HEK293T (cell line): ENCODE data around the gene C2CD3.

ENCODE experiments used
- CTCF ChIA-PET: fragments of 350-600 bp; formaldehyde crosslinking; extraction: SDS; loops from one replicate; lab custom pipeline; 2021; ENCODE audit warnings: antibody characterized with exemption, inconsistent platforms; lab: Yijun Ruan, JAX
- POLR2A ChIA-PET: fragments of 350-600 bp; formaldehyde crosslinking; extraction: SDS; loops from one replicate; lab custom pipeline; 2020; ENCODE audit warnings: antibody characterized with exemption, inconsistent platforms; lab: Yijun Ruan, JAX
- DNase-seq: peaks from one replicate; pipeline ENCODE4 v3.0.0; 2012; ENCODE audit warnings: mixed read lengths; ENCODE audit errors: extremely low spot score
- ARNT ChIP-seq: fragments of 450-650 bp; IDR thresholded peaks from 2 replicates; pipeline ENCODE4 v1.6.1; 2017; ENCODE audit warnings: mild to moderate bottlenecking
- BHLHE40 ChIP-seq: fragments of 450-650 bp; IDR thresholded peaks from 2 replicates; pipeline ENCODE4 v1.6.1; 2016; ENCODE audit warnings: mild to moderate bottlenecking, moderate library complexity, borderline replicate concordance
- CTBP1 ChIP-seq: fragments of 450-650 bp; IDR thresholded peaks from 2 replicates; pipeline ENCODE4 v1.6.1; 2016; ENCODE audit warnings: borderline replicate concordance
- ELF4 ChIP-seq: fragments of 450-650 bp; IDR thresholded peaks from 2 replicates; pipeline ENCODE4 v1.6.1; 2017; ENCODE audit warnings: antibody characterized with exemption
- FOXA1 ChIP-seq: fragments of 450-650 bp; IDR thresholded peaks from 2 replicates; pipeline ENCODE4 v1.6.1; 2016; ENCODE audit warnings: mild to moderate bottlenecking
- FOXK2 ChIP-seq: fragments of 450-650 bp; IDR thresholded peaks from 2 replicates; pipeline ENCODE4 v1.6.1; 2016; ENCODE audit warnings: mild to moderate bottlenecking
- FOXM1 ChIP-seq: fragments of 450-650 bp; IDR thresholded peaks from 2 replicates; pipeline ENCODE4 v1.6.1; 2017; ENCODE audit warnings: mild to moderate bottlenecking, borderline replicate concordance
- HDGF ChIP-seq: fragments of 450-650 bp; IDR thresholded peaks from 2 replicates; pipeline ENCODE4 v1.6.1; 2017; ENCODE audit warnings: antibody characterized with exemption, borderline replicate concordance
- L3MBTL2 ChIP-seq: fragments of 450-650 bp; conservative IDR thresholded peaks from 2 replicates; pipeline ENCODE4 v1.6.1; 2016; ENCODE audit warnings: mild to moderate bottlenecking
- LEF1 ChIP-seq: fragments of 450-650 bp; IDR thresholded peaks from 2 replicates; pipeline ENCODE4 v1.6.1; 2017; ENCODE audit warnings: mild to moderate bottlenecking, borderline replicate concordance
- NFRKB ChIP-seq: fragments of 450-650 bp; IDR thresholded peaks from 2 replicates; pipeline ENCODE4 v1.6.1; 2016; ENCODE audit warnings: mild to moderate bottlenecking, moderate library complexity
- PKNOX1 ChIP-seq: fragments of 450-650 bp; IDR thresholded peaks from 2 replicates; pipeline ENCODE4 v1.6.1; 2016
- SP1 ChIP-seq: fragments of 450-650 bp; IDR thresholded peaks from 2 replicates; pipeline ENCODE4 v1.6.1; 2017
- SUZ12 ChIP-seq: fragments of 450-650 bp; IDR thresholded peaks from 2 replicates; pipeline ENCODE4 v1.6.1; 2016; ENCODE audit warnings: mild to moderate bottlenecking
- TARDBP ChIP-seq: fragments of 450-650 bp; IDR thresholded peaks from 2 replicates; pipeline ENCODE4 v1.6.1; 2016
- ZNF384 ChIP-seq: fragments of 450-650 bp; IDR thresholded peaks from 2 replicates; pipeline ENCODE4 v1.6.1; 2016

The C2CD3 gene

GRCh38 chr11:74011360-74012073, 159.3 kb downstream of the C2CD3 start:
- ChIA-PET CTCF (interaction anchor here (0.5 kb wide), 1 partner anchor 43 kb away, joined by 4 read pairs; no protein-coding TSS in a partner anchor), POLR2A (interaction anchor here (1.4 kb wide), 1 partner anchor 29 kb away, joined by 3 read pairs; the partner anchor contains the start of gene UCP2)
- DNase-seq, result no peak
- no peak for TF ChIP-seq HDGF
- TF ChIP-seq ZNF384, result no peak
- TF ChIP-seq NFRKB, result no peak
- TF ChIP-seq FOXM1, result no peak
- no peak for TF ChIP-seq ARNT
- TF ChIP-seq PKNOX1, result no peak
- no peak for TF ChIP-seq LEF1
- no peak for TF ChIP-seq BHLHE40
- TF ChIP-seq TARDBP, result no peak
- no peak for TF ChIP-seq FOXK2
- no peak for TF ChIP-seq SUZ12

GRCh38 chr11:74010306-74011300, 160.2 kb downstream of the C2CD3 start:
- CTCF ChIA-PET, result no interaction called here
- DNase-seq, result no peak
- POLR2A ChIA-PET, result interaction anchor here (1.4 kb wide), 1 partner anchor 28 kb away, joined by 3 read pairs; the partner anchor contains the start of gene UCP2
- TF ChIP-seq CTBP1 (no peak), FOXM1 (no peak), FOXK2 (no peak), HDGF (no peak), NFRKB (no peak), SP1 (no peak), SUZ12 (no peak), BHLHE40 (no peak), LEF1 (no peak)

GRCh38 chr11:74009675-74010305, 161.0 kb downstream of the C2CD3 start:
- ChIA-PET CTCF (no interaction called here), POLR2A (no interaction called here)
- no peak for DNase-seq
- TF ChIP-seq FOXM1, result no peak
- no peak for TF ChIP-seq LEF1
- no peak for TF ChIP-seq BHLHE40

GRCh38 chr11:74009230-74009547, 161.6 kb downstream of the C2CD3 start:
- ChIA-PET POLR2A (no interaction called here), CTCF (no interaction called here)
- DNase-seq, result no peak
- TF ChIP-seq FOXK2, result no peak
- TF ChIP-seq BHLHE40, result no peak
- no peak for TF ChIP-seq L3MBTL2
- no peak for TF ChIP-seq CTBP1
- no peak for TF ChIP-seq NFRKB
- TF ChIP-seq FOXA1, result no peak
- no peak for TF ChIP-seq ARNT

GRCh38 chr11:74008373-74009229, 162.2 kb downstream of the C2CD3 start, which contains the start of gene UCP3:
Gene UCP3, minus strand, starts transcription at chr11:74009085. Its CDS starts 2,043 bp downstream, at chr11:74007042.
- TF ChIP-seq NFRKB, result no peak
- no peak for TF ChIP-seq ELF4
- TF ChIP-seq SP1, result no peak
- TF ChIP-seq BHLHE40, result no peak
- no peak for TF ChIP-seq HDGF
- TF ChIP-seq FOXM1, result no peak
- TF ChIP-seq LEF1, result no peak
- TF ChIP-seq FOXA1, result no peak
- no peak for TF ChIP-seq ZNF384
- TF ChIP-seq FOXK2, result no peak
- TF ChIP-seq SUZ12, result no peak
- TF ChIP-seq ARNT, result no peak
- TF ChIP-seq CTBP1, result no peak
- no peak for TF ChIP-seq L3MBTL2
- no peak for TF ChIP-seq PKNOX1
- no peak for TF ChIP-seq TARDBP
- ChIA-PET POLR2A (no interaction called here), CTCF (no interaction called here)
- no peak for DNase-seq
